B cell (primary cell): ENCODE results near the gene STX2. TPM values are rescaled to one million over a fixed set of nuclear protein-coding genes. Genes with fewer than 3 reads are reported as not detected.

Source experiments
- ATAC-seq: fragments of 200-7000 bp; cut with Tn5 transposase; one replicate; pipeline ENCODE4 v1.10.0; 2021; ENCODE audit warnings: low read depth, mild to moderate bottlenecking, moderate number of reproducible peaks, moderate library complexity
- CTCF ChIA-PET: fragments of 350-600 bp; sonication (Branson Sonifier 250); formaldehyde crosslinking; loops from one replicate; lab custom pipeline; 2021; ENCODE audit warnings: antibody characterized with exemption, inconsistent platforms; lab: Charles Lee
- POLR2A ChIA-PET: fragments of 350-600 bp; sonication (Branson Sonifier 250); formaldehyde crosslinking; loops from one replicate; lab custom pipeline; 2021; ENCODE audit warnings: antibody characterized with exemption; lab: Charles Lee
- DNase-seq: peaks from one replicate; pipeline ENCODE4 v3.0.0; 2013
- H2AFZ ChIP-seq: 2 replicates; pipeline ENCODE4 v1.6.1; 2012; ENCODE audit warnings: mild to moderate bottlenecking, low read depth, low read length; ENCODE audit not compliant: insufficient read depth, poor library complexity, severe bottlenecking
- H3K27ac ChIP-seq, 2 donors: 1 replicate in 1 of 2; 2 replicates in 1 of 2; pipeline ENCODE4 v1.5.1; 2012 to 2013; ENCODE audit warnings: low read length in 2 of 2, mild to moderate bottlenecking in 2 of 2, moderate library complexity in 1 of 2
- H3K27me3 ChIP-seq, 4 experiments: fragments of 200-600 bp in 1 of 4; sonication (generic) in 1 of 4; replicated peaks in 1 of 4; 1 replicate in 2 of 4; 2 replicates in 2 of 4; pipeline versions ENCODE4 v1.6.1 to v1.7.0; 2013 to 2016; ENCODE audit warnings: low read length in 3 of 4, mild to moderate bottlenecking in 2 of 4, mixed read lengths in 1 of 4, moderate library complexity in 1 of 4; ENCODE audit not compliant: insufficient read depth in 4 of 4, control insufficient read depth in 3 of 4; ENCODE audit errors: control extremely low read depth in 1 of 4
- H3K36me3 ChIP-seq, 2 experiments: replicated peaks in 1 of 2; 1 replicate in 1 of 2; 2 replicates in 1 of 2; pipeline versions ENCODE4 v1.6.1 to v1.7.1; 2013; ENCODE audit warnings: low read length in 1 of 2; ENCODE audit not compliant: insufficient read depth in 2 of 2, control insufficient read depth in 1 of 2; ENCODE audit errors: control extremely low read depth in 1 of 2, extremely low read depth in 1 of 2
- H3K4me1 ChIP-seq, 2 donors: fragments of 200-600 bp in 1 of 2; sonication (generic) in 1 of 2; 1 replicate in 1 of 2; 2 replicates in 1 of 2; pipeline versions ENCODE4 v1.5.1 to v1.6.1; 2013 to 2017; ENCODE audit warnings: low read length in 2 of 2; ENCODE audit not compliant: control insufficient read depth in 2 of 2, insufficient read depth in 2 of 2
- H3K4me2 ChIP-seq: replicated peaks from 2 replicates; pipeline ENCODE3; 2012; ENCODE audit warnings: mild to moderate bottlenecking, low read depth, low read length; ENCODE audit not compliant: poor library complexity, severe bottlenecking
- H3K4me3 ChIP-seq, 5 experiments: fragments of 200-600 bp in 1 of 5; sonication (generic) in 1 of 5; 1 replicate in 3 of 5; 2 replicates in 2 of 5; pipeline versions ENCODE4 v1.5.1 to v1.7.0; 2011 to 2016; ENCODE audit warnings: low read length in 4 of 5, mild to moderate bottlenecking in 4 of 5, low read depth in 2 of 5, control low read depth in 1 of 5, moderate library complexity in 1 of 5; ENCODE audit not compliant: insufficient read depth in 1 of 5; ENCODE audit errors: control extremely low read depth in 1 of 5, extremely low read depth in 1 of 5
- H3K79me2 ChIP-seq: fragments of 200-600 bp; sonication (generic); one replicate; pipeline ENCODE4 v1.6.0; 2016; ENCODE audit warnings: low read length; ENCODE audit not compliant: control insufficient read depth, insufficient read depth
- H3K9ac ChIP-seq: fragments of 200-600 bp; sonication (generic); 2 replicates; pipeline ENCODE4 v1.6.1; 2017; ENCODE audit warnings: mild to moderate bottlenecking, low read length, moderate library complexity
- H3K9me3 ChIP-seq, 3 donors: one replicate each; pipeline versions ENCODE4 v1.6.1 to v1.7.1; 2013; ENCODE audit warnings: low read length in 2 of 3; ENCODE audit not compliant: control insufficient read depth in 2 of 3, insufficient read depth in 1 of 3; ENCODE audit errors: control extremely low read depth in 1 of 3
- H4K20me1 ChIP-seq: 2 replicates; pipeline ENCODE4 v1.6.0; 2012; ENCODE audit warnings: mild to moderate bottlenecking, low read length; ENCODE audit not compliant: insufficient read depth, control insufficient read depth, poor library complexity, severe bottlenecking
- H3K27ac Mint-ChIP-seq: one replicate; pipeline ENCODE4 v1.8.0; 2021; ENCODE audit warnings: mixed read lengths
- H3K27me3 Mint-ChIP-seq: one replicate; pipeline ENCODE4 v1.8.0; 2021; ENCODE audit warnings: mixed read lengths
- H3K4me1 Mint-ChIP-seq: one replicate; pipeline ENCODE4 v1.8.0; 2021; ENCODE audit warnings: mixed read lengths
- H3K4me3 Mint-ChIP-seq: one replicate; pipeline ENCODE4 v1.8.0; 2021; ENCODE audit warnings: mixed read lengths
- H3K9me3 Mint-ChIP-seq: one replicate; pipeline ENCODE4 v1.8.0; 2022; ENCODE audit warnings: mixed read lengths; ENCODE audit not compliant: insufficient read depth
- CTCF ChIP-seq: fragments of 200-600 bp; IDR thresholded peaks from one replicate; pipeline ENCODE4 v1.8.0; 2022; ENCODE audit warnings: antibody characterized with exemption, mild to moderate bottlenecking
- EZH2 ChIP-seq: IDR thresholded peaks from 2 replicates; pipeline ENCODE4 v1.6.1; 2012; ENCODE audit warnings: borderline replicate concordance, low read depth, mild to moderate bottlenecking, moderate library complexity, low read length; ENCODE audit not compliant: insufficient read depth, poor library complexity, severe bottlenecking
- WGBS: methylation state at CpG from one replicate; pipeline ENCODE4 v1.1.5; 2013; ENCODE audit warnings: missing lambda C conversion rate; ENCODE audit not compliant: insufficient coverage; 5-methylcytosine and 5-hydroxymethylcytosine counted together
- intact Hi-C: fragments of 100-400 bp; cut with micrococcal nuclease; formaldehyde crosslinking; loops from one replicate; pipeline ENCODE4 v1.10.0; 2022
- polyA plus RNA-seq: library from polyadenylated mRNA; depleted of rRNA; stranded (reverse); fragments of >200 nt; gene quantifications from 2 replicates; pipeline ENCODE4 v1.2.3, GENCODE V29; 2012
- total RNA-seq, 2 donors: library from RNA; stranded (reverse); fragments of 120-200 nt in 1 of 2; gene quantifications; 1 replicate in 1 of 2; 2 replicates in 1 of 2; pipeline versions ENCODE4 v1.2.3 to v1.2.4, GENCODE V29; 2013 to 2022

The STX2 gene
- total and polyA plus RNA-seq, 2 donors (not counting 1 experiment from before 2014, with no cell fraction given), result 12.7 to 19.8 TPM

DNA sequence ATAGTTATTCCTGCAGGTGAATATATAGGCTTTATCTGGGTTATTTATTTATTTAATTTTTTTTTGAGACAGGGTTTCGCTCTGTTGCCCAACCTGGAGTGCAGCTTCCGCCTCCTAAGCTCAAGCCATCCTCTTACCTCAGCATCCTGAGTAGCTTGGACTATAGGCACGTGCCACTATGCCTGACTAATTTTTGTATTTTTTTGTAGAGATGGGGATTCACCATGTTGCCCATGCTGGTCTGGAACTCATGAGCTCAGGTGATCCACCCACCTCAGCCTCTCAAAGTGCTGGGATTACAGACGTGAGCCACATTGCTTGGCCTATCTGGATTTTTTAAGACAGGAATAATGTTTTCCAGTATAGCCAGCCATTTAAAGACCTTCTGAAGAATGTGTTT lies 34.8 kb upstream of the STX2 start:
- Histone ChIP-seq H2AFZ (no peak overlapping the region), H3K27ac (peak overlapping the region in 1 of 2 donors; percentile 47), H3K27me3 (no peaks in the 10 kb centered on the region), H3K9ac (no peak overlapping the region), H3K79me2 (peaks cover 30% of the 10 kb centered on the region), H3K4me1 (peaks cover 23 to 30% of the 10 kb centered on the region in 2 donors), H3K9me3 (peaks cover 0 to 3% (median 0%) of the 10 kb centered on the region in 3 donors), H3K4me2 (peak overlapping the region; percentile 91), H3K36me3 (peaks cover 15 to 38% of the 10 kb centered on the region in 2 experiments), H4K20me1 (peaks cover 24% of the 10 kb centered on the region), H3K4me3 (no peak overlapping the region)
- no peaks in the 10 kb centered on the region for H3K9me3 Mint-ChIP-seq
- POLR2A ChIA-PET, result no interaction called here
- H3K4me3 Mint-ChIP-seq, result peak overlapping the region; percentile 96
- no peak for ATAC-seq
- DNase-seq, result no peak
- TF ChIP-seq EZH2, result no peak
- no CpG with 5 or more reads among the region's 4 CpGs for WGBS
- H3K4me1 Mint-ChIP-seq, result peaks cover 45% of the 10 kb centered on the region
- intact Hi-C loops, result loop anchor here (5.0 to 10.0 kb wide), 4 partner anchors 59 to 1211 kb away; partner anchors contain the start of gene PUS1
- CTCF ChIA-PET, result no interaction called here
- peak overlapping the region; percentile 78 for H3K27ac Mint-ChIP-seq
- no peaks in the 10 kb centered on the region for H3K27me3 Mint-ChIP-seq

DNA sequence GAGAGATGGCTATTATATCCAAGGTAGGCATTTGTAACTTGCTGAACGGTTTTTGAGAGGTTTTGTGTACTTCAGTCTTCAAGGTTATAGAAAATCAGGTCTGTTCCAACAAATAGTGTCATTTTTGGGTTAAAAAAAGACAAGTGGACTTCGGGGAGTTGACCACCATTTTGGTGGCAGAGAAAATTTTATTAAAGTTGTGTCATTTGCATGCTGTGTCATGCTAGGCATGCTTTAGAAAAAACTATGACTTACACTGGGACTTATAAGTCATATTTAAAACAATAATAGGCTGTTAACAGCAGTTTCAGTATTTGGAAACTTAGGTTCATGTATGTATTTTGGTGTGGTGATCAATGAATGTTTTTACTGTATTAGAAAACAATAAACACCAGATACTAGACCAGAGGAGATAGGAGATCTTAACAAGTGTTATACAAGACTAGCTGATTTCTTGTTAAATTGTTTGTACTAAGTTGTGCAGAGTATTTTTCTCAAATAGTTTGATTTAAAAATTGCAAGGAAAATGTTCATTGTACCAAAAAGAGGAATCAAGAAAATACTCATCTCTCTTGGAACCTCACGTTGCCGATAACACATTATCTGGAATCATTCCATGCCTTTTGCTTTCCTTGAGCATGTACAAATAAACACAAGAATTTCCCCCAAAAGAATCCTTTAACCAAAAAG lies 34.2 kb upstream of the STX2 start:
- H3K4me1 ChIP-seq, result peaks cover 23 to 26% of the 10 kb centered on the region in 2 donors
- peaks cover 15 to 38% of the 10 kb centered on the region in 2 experiments for H3K36me3 ChIP-seq
- no peaks in the 10 kb centered on the region for H3K27me3 Mint-ChIP-seq
- no peak overlapping the region for H2AFZ ChIP-seq
- H3K79me2 ChIP-seq, result peaks cover 30% of the 10 kb centered on the region
- H3K4me2 ChIP-seq, result peak overlapping the region; percentile 91
- 37% methylated on average over 2 of the region's 4 CpGs for WGBS
- intact Hi-C loops, result loop anchor here (5.0 to 10.0 kb wide), 4 partner anchors 58 to 1212 kb away; partner anchors contain the start of gene PUS1
- TF ChIP-seq EZH2 (no peak), CTCF (no peak)
- H3K27me3 ChIP-seq, result no peaks in the 10 kb centered on the region
- peak overlapping the region; percentile 69 for H3K9ac ChIP-seq
- peak overlapping the region; percentile 92 for H3K27ac Mint-ChIP-seq
- H3K9me3 Mint-ChIP-seq, result no peaks in the 10 kb centered on the region
- H4K20me1 ChIP-seq, result peaks cover 24% of the 10 kb centered on the region
- H3K4me3 ChIP-seq, result peak overlapping the region; percentile 51 to 81 (median 73)
- peaks cover 41% of the 10 kb centered on the region for H3K4me1 Mint-ChIP-seq
- ChIA-PET CTCF (no interaction called here), POLR2A (no interaction called here)
- DNase-seq (no peak), ATAC-seq (no peak)
- peak overlapping the region; percentile 45 to 83 for H3K27ac ChIP-seq
- H3K4me3 Mint-ChIP-seq, result peak overlapping the region; percentile 96
- peaks cover 0 to 3% (median 0%) of the 10 kb centered on the region in 3 donors for H3K9me3 ChIP-seq
